GM23338 (cell line): ENCODE results near the gene PPP6R3. TPM values are rescaled to one million over a fixed set of nuclear protein-coding genes. Genes with fewer than 3 reads are reported as not detected.
A peak's percentile ranks its signal among the peaks of the same experiment; 100 is the strongest.

ENCODE experiments used
- ATAC-seq: fragments of 200-7000 bp; cut with Tn5 transposase; 3 replicates; pipeline ENCODE4 v1.9.1; 2020
- DNase-seq: peaks from one replicate; pipeline ENCODE4 v3.0.0-alpha.2; 2015; ENCODE audit warnings: low spot score
- H2AFZ ChIP-seq: fragments of 200-600 bp; sonication (generic); 2 replicates; pipeline ENCODE4 v1.8.0; 2016; ENCODE audit warnings: antibody characterized with exemption, mild to moderate bottlenecking, moderate library complexity
- H3F3A ChIP-seq: fragments of 200-600 bp; sonication (generic); replicated peaks from 2 replicates; pipeline ENCODE4 v1.8.0; 2017; ENCODE audit warnings: antibody characterized with exemption, mixed run types, low read depth
- H3K27ac ChIP-seq: fragments of 200-600 bp; sonication (generic); 2 replicates; pipeline ENCODE4 v1.6.1; 2016; ENCODE audit warnings: low read depth
- H3K27me3 ChIP-seq: fragments of 200-600 bp; sonication (generic); 2 replicates; pipeline ENCODE4 v1.8.0; 2016; ENCODE audit warnings: mild to moderate bottlenecking, mixed run types, moderate library complexity; ENCODE audit not compliant: insufficient read depth
- H3K36me3 ChIP-seq: fragments of 200-600 bp; sonication (generic); 2 replicates; pipeline ENCODE4 v1.8.0; 2016; ENCODE audit warnings: mild to moderate bottlenecking; ENCODE audit not compliant: insufficient read depth
- H3K4me1 ChIP-seq: fragments of 200-600 bp; sonication (generic); 2 replicates; pipeline ENCODE4 v1.8.0; 2016; ENCODE audit warnings: mild to moderate bottlenecking, moderate library complexity; ENCODE audit not compliant: insufficient read depth
- H3K4me2 ChIP-seq: fragments of 200-600 bp; sonication (generic); 2 replicates; pipeline ENCODE4 v1.7.1; 2017; ENCODE audit warnings: mixed run types
- H3K4me3 ChIP-seq: fragments of 200-600 bp; sonication (generic); 2 replicates; pipeline ENCODE4 v1.6.1; 2016; ENCODE audit warnings: mixed run types
- H3K79me2 ChIP-seq: fragments of 200-600 bp; sonication (generic); replicated peaks from 2 replicates; pipeline ENCODE4 v1.8.0; 2017; ENCODE audit warnings: mild to moderate bottlenecking; ENCODE audit not compliant: insufficient read depth
- H3K9me2 ChIP-seq: fragments of 200-600 bp; sonication (generic); 2 replicates; pipeline ENCODE4 v1.8.0; 2017; ENCODE audit not compliant: insufficient read depth
- H4K20me1 ChIP-seq: fragments of 200-600 bp; sonication (generic); replicated peaks from 2 replicates; pipeline ENCODE4 v1.8.0; 2017; ENCODE audit warnings: mild to moderate bottlenecking; ENCODE audit not compliant: insufficient read depth
- H3K27ac Mint-ChIP-seq: 2 replicates; pipeline ENCODE4 v1.8.0; 2020; ENCODE audit warnings: inconsistent platforms, mild to moderate bottlenecking, moderate library complexity, mixed read lengths
- H3K27me3 Mint-ChIP-seq: 3 replicates; pipeline ENCODE4 v1.8.0; 2022; ENCODE audit warnings: low read depth, mild to moderate bottlenecking, moderate library complexity, mixed read lengths, inconsistent platforms; ENCODE audit not compliant: insufficient read depth, poor library complexity
- H3K36me3 Mint-ChIP-seq: 3 replicates; pipeline ENCODE4 v1.8.0; 2021; ENCODE audit warnings: low read depth, mild to moderate bottlenecking, inconsistent platforms, moderate library complexity, mixed read lengths
- H3K4me1 Mint-ChIP-seq: 3 replicates; pipeline ENCODE4 v1.8.0; 2020; ENCODE audit warnings: mild to moderate bottlenecking, inconsistent platforms, mixed read lengths
- H3K4me3 Mint-ChIP-seq: 3 replicates; pipeline ENCODE4 v1.8.0; 2021; ENCODE audit warnings: moderate library complexity, mild to moderate bottlenecking, inconsistent platforms, mixed read lengths
- H3K9me3 Mint-ChIP-seq: 3 replicates; pipeline ENCODE4 v1.8.0; 2020; ENCODE audit warnings: moderate library complexity, mild to moderate bottlenecking, inconsistent platforms, mixed read lengths
- CREB1 ChIP-seq: fragments of 250-450 bp; sonication (Bioruptor Pico); IDR thresholded peaks from 2 replicates; pipeline ENCODE4 v1.5.0; 2020; ENCODE audit warnings: low read depth, mild to moderate bottlenecking, moderate library complexity
- ETS1 ChIP-seq: IDR thresholded peaks from 2 replicates; pipeline ENCODE4 v1.6.1; 2016; ENCODE audit warnings: antibody characterized with exemption
- EZH2 ChIP-seq: fragments of 200-600 bp; sonication (generic); IDR thresholded peaks from one replicate; pipeline ENCODE4 v1.8.0; 2017; ENCODE audit warnings: antibody characterized with exemption, mild to moderate bottlenecking, low read depth; ENCODE audit not compliant: unreplicated experiment
- EZH2phosphoT487 ChIP-seq: fragments of 200-600 bp; sonication (generic); IDR thresholded peaks from one replicate; pipeline ENCODE4 v1.8.1; 2018; ENCODE audit warnings: antibody characterized with exemption; ENCODE audit not compliant: unreplicated experiment
- NANOG ChIP-seq: IDR thresholded peaks from 2 replicates; pipeline ENCODE4 v1.6.1; 2016; ENCODE audit warnings: antibody characterized with exemption, borderline replicate concordance
- REST ChIP-seq: IDR thresholded peaks from one replicate; pipeline ENCODE4 v1.6.1; 2018; ENCODE audit warnings: antibody characterized with exemption; ENCODE audit not compliant: unreplicated experiment
- polyA plus RNA-seq: library from polyadenylated mRNA; unstranded; fragments of >200 nt; fragmentation: Nextera tagmentation; extraction: Ambion mirVana; gene quantifications from 2 replicates; pipeline ENCODE4 v1.2.1, GENCODE V29; 2016
- total RNA-seq: library from RNA; depleted of rRNA; stranded (reverse); fragments of >200 nt; shearing (Covaris generic); gene quantifications from 2 replicates; pipeline ENCODE4 v1.2.3, GENCODE V29; 2014
- TF ChIP-seq, protein P1 (sequence below): fragments of 250-450 bp; sonication (Bioruptor Pico); IDR thresholded peaks from 2 replicates; pipeline ENCODE4 v1.5.0; 2020; ENCODE audit warnings: mild to moderate bottlenecking, moderate library complexity

PPP6R3 gene
- total and polyA plus RNA-seq, 2 experiments from 2014 or later, result 170 to 268 TPM

- TF ChIP-seq ETS1, result no peak
- TF ChIP-seq EZH2phosphoT487, result no peak
- no peak for TF ChIP-seq REST
- TF ChIP-seq NANOG, result no peak
- no peak for TF ChIP-seq EZH2
Measured at GRCh38 chr11:68546555-68546954, 86.0 kb downstream of the PPP6R3 start (continued).

GRCh38 chr11:68549789-68550484 is 89.4 kb downstream of the PPP6R3 start:
- Histone ChIP-seq H3K4me2 (no peak overlapping the region), H3K4me1 (no peaks in the 10 kb centered on the region), H2AFZ (no peak overlapping the region), H3K79me2 (peaks cover 82% of the 10 kb centered on the region), H3K4me3 (no peak overlapping the region), H3K9me2 (no peaks in the 10 kb centered on the region), H3K27ac (peak overlapping the region; percentile 48; the same call in 1 of the 2 replicates), H3K27me3 (no peaks in the 10 kb centered on the region), H3F3A (peaks cover 4% of the 10 kb centered on the region; the same call in 1 of the 2 replicates), H3K36me3 (peaks cover 17% of the 10 kb centered on the region), H4K20me1 (peaks cover 38% of the 10 kb centered on the region; the same call in 1 of the 2 replicates)
- peak; percentile 45 for ATAC-seq
- peaks cover 38% of the 10 kb centered on the region; the same call in 2 of the 3 replicates for H3K4me1 Mint-ChIP-seq
- H3K9me3 Mint-ChIP-seq, result no peaks in the 10 kb centered on the region
- H3K36me3 Mint-ChIP-seq, result peaks cover 65% of the 10 kb centered on the region
- H3K27ac Mint-ChIP-seq, result peak overlapping the region; percentile 58
- DNase-seq, result no peak
- no peak overlapping the region for H3K4me3 Mint-ChIP-seq
- H3K27me3 Mint-ChIP-seq, result peaks cover 2% of the 10 kb centered on the region
- TF ChIP-seq EZH2, result no peak
- TF ChIP-seq CREB1, result no peak
- TF ChIP-seq, protein P1, sequence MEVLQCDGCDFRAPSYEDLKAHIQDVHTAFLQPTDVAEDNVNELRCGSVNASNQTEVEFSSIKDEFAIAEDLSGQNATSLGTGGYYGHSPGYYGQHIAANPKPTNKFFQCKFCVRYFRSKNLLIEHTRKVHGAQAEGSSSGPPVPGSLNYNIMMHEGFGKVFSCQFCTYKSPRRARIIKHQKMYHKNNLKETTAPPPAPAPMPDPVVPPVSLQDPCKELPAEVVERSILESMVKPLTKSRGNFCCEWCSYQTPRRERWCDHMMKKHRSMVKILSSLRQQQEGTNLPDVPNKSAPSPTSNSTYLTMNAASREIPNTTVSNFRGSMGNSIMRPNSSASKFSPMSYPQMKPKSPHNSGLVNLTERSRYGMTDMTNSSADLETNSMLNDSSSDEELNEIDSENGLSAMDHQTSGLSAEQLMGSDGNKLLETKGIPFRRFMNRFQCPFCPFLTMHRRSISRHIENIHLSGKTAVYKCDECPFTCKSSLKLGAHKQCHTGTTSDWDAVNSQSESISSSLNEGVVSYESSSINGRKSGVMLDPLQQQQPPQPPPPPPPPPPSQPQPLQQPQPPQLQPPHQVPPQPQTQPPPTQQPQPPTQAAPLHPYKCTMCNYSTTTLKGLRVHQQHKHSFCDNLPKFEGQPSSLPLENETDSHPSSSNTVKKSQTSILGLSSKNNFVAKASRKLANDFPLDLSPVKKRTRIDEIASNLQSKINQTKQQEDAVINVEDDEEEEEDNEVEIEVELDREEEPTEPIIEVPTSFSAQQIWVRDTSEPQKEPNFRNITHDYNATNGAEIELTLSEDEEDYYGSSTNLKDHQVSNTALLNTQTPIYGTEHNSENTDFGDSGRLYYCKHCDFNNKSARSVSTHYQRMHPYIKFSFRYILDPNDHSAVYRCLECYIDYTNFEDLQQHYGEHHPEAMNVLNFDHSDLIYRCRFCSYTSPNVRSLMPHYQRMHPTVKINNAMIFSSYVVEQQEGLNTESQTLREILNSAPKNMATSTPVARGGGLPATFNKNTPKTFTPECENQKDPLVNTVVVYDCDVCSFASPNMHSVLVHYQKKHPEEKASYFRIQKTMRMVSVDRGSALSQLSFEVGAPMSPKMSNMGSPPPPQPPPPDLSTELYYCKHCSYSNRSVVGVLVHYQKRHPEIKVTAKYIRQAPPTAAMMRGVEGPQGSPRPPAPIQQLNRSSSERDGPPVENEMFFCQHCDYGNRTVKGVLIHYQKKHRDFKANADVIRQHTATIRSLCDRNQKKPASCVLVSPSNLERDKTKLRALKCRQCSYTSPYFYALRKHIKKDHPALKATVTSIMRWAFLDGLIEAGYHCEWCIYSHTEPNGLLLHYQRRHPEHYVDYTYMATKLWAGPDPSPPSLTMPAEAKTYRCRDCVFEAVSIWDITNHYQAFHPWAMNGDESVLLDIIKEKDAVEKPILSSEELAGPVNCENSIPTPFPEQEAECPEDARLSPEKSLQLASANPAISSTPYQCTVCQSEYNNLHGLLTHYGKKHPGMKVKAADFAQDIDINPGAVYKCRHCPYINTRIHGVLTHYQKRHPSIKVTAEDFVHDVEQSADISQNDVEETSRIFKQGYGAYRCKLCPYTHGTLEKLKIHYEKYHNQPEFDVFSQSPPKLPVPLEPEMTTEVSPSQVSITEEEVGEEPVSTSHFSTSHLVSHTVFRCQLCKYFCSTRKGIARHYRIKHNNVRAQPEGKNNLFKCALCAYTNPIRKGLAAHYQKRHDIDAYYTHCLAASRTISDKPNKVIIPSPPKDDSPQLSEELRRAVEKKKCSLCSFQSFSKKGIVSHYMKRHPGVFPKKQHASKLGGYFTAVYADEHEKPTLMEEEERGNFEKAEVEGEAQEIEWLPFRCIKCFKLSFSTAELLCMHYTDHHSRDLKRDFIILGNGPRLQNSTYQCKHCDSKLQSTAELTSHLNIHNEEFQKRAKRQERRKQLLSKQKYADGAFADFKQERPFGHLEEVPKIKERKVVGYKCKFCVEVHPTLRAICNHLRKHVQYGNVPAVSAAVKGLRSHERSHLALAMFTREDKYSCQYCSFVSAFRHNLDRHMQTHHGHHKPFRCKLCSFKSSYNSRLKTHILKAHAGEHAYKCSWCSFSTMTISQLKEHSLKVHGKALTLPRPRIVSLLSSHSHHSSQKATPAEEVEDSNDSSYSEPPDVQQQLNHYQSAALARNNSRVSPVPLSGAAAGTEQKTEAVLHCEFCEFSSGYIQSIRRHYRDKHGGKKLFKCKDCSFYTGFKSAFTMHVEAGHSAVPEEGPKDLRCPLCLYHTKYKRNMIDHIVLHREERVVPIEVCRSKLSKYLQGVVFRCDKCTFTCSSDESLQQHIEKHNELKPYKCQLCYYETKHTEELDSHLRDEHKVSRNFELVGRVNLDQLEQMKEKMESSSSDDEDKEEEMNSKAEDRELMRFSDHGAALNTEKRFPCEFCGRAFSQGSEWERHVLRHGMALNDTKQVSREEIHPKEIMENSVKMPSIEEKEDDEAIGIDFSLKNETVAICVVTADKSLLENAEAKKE (CRISPR knock-in tag), result no peak
- TF ChIP-seq REST, result no peak
